ENCODE data around the gene AIG1. TPM values are rescaled to one million over a fixed set of nuclear protein-coding genes. Genes with fewer than 3 reads are reported as not detected.

Gene AIG1
- polyA plus RNA-seq, 1 of the 3 experiments (the other 2 are of a cell fraction), result 36.8 TPM

GRCh38 chr6:143064951-143065683, 4.4 kb downstream of the AIG1 start:
- Histone ChIP-seq H3K27ac (ENCODE audit: low read depth in 2 of 2, low read length in 1 of 2) (no peak overlapping the region; a peak in 1 of 4 replicates), H3K36me3 (replicated peaks in 1 of 2; ENCODE audit: control insufficient read depth in 1 of 2, insufficient read depth in 2 of 2, low read length in 1 of 2) (peaks cover 0 to 2% of the 10 kb centered on the region in 2 experiments), H3K9me2 (no peaks in the 10 kb centered on the region), H3K4me3 (ENCODE audit: low read depth in 2 of 2, low read length in 1 of 2) (no peak overlapping the region), H2AFZ (ENCODE audit: low read depth) (no peak overlapping the region), H3K27me3 (ENCODE audit: insufficient read depth) (no peaks in the 10 kb centered on the region), H3K4me2 (no peak overlapping the region), H3K79me2 (ENCODE audit: insufficient read depth) (peaks cover 4% of the 10 kb centered on the region; the same call in 1 of the 2 replicates), H3K9me3 (no peaks in the 10 kb centered on the region), H3K9ac (no peak overlapping the region), H3K4me1 (ENCODE audit: control insufficient read depth in 1 of 2, insufficient read depth in 2 of 2, low read depth in 1 of 2, low read length in 1 of 2) (peaks cover 0 to 5% of the 10 kb centered on the region in 2 experiments; a peak in 2 of 4 replicates), H4K20me1 (ENCODE audit: insufficient read depth) (no peaks in the 10 kb centered on the region), H3F3A (replicated peaks; ENCODE audit: insufficient read depth) (peaks cover 27% of the 10 kb centered on the region)
- no peak for DNase-seq
- ChIA-PET POLR2A (no interaction called here), CTCF (no interaction called here)
- TF ChIP-seq GATA2 (CRISPR knock-in tag; IDR thresholded peaks at IDR 0.05), result no peak
- TF ChIP-seq TAF1 (IDR thresholded peaks at IDR 0.05; ENCODE audit: borderline replicate concordance, low read depth, low read length), result no peak
- TF ChIP-seq SMC3 (IDR thresholded peaks at IDR 0.05; ENCODE audit: low read depth, low read length), result no peak
- TF ChIP-seq YY1 (IDR thresholded peaks at IDR 0.05; ENCODE audit: low read depth), result no peak
- no peak for TF ChIP-seq JUND (IDR thresholded peaks at IDR 0.05)
- no peak for TF ChIP-seq SIN3A (IDR thresholded peaks at IDR 0.05; ENCODE audit: borderline replicate concordance, low read depth, low read length)
- TF ChIP-seq EP300 (IDR thresholded peaks at IDR 0.05; ENCODE audit: borderline replicate concordance in 1 of 2, low read depth in 1 of 2, low read length in 1 of 2), result peak in 1 of 2 experiments; percentile 54; a peak in 1 of 4 replicates
- TF ChIP-seq RXRA (IDR thresholded peaks at IDR 0.05; ENCODE audit: borderline replicate concordance, low read depth), result no peak
- TF ChIP-seq ELF1 (IDR thresholded peaks at IDR 0.05), result no peak
- TF ChIP-seq PBX3 (IDR thresholded peaks at IDR 0.05), result peak; percentile 28; the same call in 1 of the 2 replicates
- TF ChIP-seq RAD21 (IDR thresholded peaks at IDR 0.05; ENCODE audit: low read length), result no peak
- TF ChIP-seq POLR2AphosphoS5 (IDR thresholded peaks at IDR 0.05; ENCODE audit: low read depth, low read length), result no peak
- no peak for TF ChIP-seq USF1 (IDR thresholded peaks at IDR 0.05; ENCODE audit: borderline replicate concordance, low read depth)
- TF ChIP-seq ZBTB33 (IDR thresholded peaks at IDR 0.05; ENCODE audit: borderline replicate concordance, low read depth), result no peak
- TF ChIP-seq GABPA (IDR thresholded peaks at IDR 0.05; ENCODE audit: low read depth), result no peak
- TF ChIP-seq TCF12 (IDR thresholded peaks at IDR 0.05), result peak; percentile 55
- no peak for TF ChIP-seq FOSL2 (IDR thresholded peaks at IDR 0.05; ENCODE audit: borderline replicate concordance, low read depth)
- TF ChIP-seq CTCF (IDR thresholded peaks at IDR 0.05), result no peak
- TF ChIP-seq RFX5 (IDR thresholded peaks at IDR 0.05; ENCODE audit: low read length), result no peak
- TF ChIP-seq NFIC (IDR thresholded peaks at IDR 0.05; ENCODE audit: borderline replicate concordance), result no peak
- TF ChIP-seq IRF3 (IDR thresholded peaks at IDR 0.05; ENCODE audit: low read depth, low read length), result no peak
- WGBS (ENCODE audit: low lambda C conversion rate), result 55% methylated on average over 4 of the region's 4 CpGs
